ENCODE data around the gene BMP8A. TPM values are rescaled to one million over a fixed set of nuclear protein-coding genes. Genes with fewer than 3 reads are reported as not detected.
"Not testable (repeated sequence)": the region's sequence is repeated elsewhere in the genome, so short reads cannot be mapped to it uniquely, and the experiment has no call there.

BMP8A gene, protein sequence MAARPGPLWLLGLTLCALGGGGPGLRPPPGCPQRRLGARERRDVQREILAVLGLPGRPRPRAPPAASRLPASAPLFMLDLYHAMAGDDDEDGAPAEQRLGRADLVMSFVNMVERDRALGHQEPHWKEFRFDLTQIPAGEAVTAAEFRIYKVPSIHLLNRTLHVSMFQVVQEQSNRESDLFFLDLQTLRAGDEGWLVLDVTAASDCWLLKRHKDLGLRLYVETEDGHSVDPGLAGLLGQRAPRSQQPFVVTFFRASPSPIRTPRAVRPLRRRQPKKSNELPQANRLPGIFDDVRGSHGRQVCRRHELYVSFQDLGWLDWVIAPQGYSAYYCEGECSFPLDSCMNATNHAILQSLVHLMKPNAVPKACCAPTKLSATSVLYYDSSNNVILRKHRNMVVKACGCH
- 0.94 TPM for polyA plus RNA-seq (ENCODE audit: insufficient read length)

DNA sequence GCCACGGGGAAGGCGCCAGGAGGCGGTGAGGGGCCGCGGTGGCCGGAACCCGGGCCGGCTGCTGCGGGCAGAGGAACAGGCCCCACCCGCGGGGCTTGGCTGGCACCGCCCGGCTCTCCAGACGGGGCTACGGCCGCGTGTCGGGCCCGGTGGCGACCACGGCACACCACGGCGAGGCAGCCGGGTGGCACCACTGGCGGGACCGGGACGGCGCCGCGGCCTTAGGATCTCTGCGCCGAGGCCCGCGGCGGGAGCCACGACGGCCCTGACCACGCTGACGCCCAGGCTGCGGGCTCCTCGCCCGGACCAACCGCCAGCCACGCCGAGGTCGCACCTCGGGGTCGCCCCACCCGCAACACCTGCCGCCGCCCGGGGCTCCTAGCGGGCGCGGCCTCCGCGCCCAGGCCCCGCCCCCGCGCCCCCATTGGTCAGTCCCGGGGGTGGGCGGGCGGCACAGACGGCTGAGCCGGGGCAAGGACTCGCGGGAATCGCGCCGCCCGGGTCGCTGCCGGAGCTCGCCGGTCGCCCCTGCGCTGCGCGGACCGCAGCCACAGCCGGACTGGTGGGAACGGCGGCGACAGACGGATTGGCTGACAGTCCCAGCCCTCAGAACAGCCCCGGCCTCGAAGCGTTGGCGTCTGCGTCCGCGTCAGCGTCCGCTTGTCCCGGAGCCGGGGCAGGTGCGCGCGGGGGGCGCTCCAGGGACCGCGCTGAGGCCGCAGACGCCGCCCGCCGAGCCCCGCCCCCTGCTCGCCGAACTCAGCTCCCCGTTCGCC is at the start of gene BMP8A:
Gene BMP8A (plus strand): TSS at position 491 of the 776 bp plus-strand sequence. CDS start 356 bp downstream, outside the sequence.
- no peak for DNase-seq (ENCODE audit: low read depth)

DNA sequence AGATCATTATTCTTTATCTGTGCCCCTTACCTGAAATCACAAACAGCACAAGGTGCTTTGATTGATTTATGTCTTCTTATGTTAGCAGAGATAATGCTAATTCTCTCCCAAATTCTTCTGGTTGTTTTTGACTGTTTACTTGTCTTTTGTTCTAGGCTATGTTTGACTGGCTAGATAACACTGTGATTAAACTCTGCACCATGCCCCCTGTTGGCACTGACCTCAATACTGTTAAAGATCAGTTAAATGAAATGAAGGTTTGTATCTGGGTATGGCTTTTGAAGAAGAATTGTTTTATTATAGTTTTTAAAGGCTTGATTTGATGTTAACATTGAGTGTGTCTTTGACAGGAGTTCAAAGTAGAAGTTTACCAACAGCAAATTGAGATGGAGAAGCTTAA is 49.6 kb upstream of the BMP8A start:
- DNase-seq (ENCODE audit: low read depth) = no peak

DNA sequence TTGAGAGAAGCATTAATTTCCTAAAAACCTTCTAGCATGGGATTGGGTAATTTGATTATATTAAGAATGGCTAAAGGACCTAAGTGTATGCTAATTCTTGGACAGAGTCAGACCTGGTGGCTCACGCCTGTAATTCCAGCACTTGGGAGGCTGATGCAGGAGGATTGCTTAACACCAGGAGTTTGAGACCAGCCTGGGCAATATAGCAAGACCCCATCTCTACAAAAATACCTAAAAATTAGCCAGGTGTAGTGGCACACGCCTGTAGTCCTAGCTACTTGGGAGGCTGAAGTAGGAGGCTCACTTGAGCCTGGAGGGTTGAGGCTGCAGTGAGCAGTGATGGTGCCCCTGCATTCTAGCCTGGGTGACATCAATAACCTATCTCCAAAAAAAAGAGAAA is 45.9 kb upstream of the BMP8A start:
- no peak for DNase-seq (ENCODE audit: low read depth)

DNA sequence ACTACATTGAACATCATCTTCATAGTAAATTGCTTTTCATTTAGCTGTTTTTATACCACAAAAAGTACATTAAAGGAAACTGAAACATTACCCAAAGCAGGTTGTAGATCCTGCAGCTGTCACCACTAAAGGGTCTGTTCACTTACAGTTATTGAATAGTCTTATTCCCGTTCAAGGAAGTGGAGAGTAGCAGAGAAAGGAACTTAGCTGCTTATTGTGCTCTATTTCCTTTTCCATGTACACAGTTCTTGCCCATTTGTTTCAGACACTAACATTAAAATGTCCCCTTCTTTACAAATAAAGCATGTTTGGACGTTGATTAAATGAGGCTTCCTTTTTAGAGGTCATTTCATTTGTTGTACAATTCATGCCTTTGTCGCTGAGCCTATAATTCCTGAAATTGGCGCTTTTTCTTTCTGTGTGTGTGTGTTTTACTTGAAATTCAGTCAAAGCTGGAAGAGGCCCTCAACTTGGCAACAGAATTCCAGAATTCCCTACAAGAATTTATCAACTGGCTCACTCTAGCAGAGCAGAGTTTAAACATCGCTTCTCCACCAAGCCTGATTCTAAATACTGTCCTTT is 44.4 kb upstream of the BMP8A start:
- DNase-seq (ENCODE audit: low read depth) = no peak

DNA sequence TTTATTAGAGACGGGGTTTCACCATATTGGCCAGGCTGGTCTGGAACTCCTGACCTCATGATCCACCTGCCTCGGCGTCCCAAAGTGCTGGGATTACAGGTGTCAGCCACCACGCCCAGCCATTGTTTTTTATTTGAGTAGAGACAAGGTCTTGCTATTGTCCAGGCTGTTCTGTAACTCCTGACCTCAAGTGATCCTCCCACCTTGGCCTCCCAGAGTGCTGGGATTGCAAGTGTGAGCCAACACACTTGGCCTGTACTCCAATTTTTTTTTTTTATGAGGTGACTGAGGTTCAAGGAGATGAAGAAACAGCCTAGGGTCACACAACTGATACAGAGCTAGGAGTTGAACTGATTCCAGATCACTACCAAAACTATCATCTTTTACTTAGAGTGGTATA is 41.4 kb upstream of the BMP8A start:
- not testable (repeated sequence) for DNase-seq (ENCODE audit: low read depth)

DNA sequence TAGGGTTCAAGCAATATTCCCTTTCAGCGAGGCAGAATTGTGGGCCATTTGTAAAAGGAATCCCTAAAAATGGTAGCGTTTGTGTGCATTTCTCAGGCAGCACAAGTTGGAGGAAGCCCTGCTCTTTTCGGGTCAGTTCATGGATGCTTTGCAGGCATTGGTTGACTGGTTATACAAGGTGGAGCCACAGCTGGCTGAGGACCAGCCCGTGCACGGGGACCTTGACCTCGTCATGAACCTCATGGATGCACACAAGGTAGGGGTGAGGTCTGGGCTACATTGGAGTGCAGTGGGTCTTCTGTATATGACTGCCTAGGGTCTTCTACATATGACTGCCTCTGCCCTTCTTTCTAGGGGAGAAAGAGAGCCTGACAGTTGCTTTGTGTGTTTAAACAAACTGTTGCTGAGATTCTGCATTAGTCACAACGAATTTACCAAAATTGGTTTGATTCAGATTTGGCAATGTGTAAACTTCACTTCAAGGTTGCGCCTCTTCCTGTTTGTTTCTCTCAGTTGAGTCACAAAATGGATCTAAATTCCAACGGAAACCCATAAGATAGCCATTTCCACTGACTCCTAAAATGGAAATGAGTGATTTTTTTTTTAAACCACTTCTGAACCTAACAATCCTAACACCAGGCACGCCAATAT is 40.4 kb upstream of the BMP8A start:
- no peak for DNase-seq (ENCODE audit: low read depth)

DNA sequence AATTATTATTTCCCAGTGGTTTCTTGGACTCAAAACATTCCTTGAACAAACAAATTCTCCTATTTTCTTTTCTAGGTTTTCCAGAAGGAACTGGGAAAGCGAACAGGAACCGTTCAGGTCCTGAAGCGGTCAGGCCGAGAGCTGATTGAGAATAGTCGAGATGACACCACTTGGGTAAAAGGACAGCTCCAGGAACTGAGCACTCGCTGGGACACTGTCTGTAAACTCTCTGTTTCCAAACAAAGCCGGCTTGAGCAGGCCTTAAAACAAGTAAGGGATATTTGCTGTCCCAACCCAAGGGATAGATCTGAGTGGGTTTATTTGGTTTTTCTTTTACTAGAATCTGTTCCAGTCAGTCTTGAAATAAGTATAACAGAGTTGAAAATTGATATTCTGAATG is 39.4 kb upstream of the BMP8A start:
- no peak for DNase-seq (ENCODE audit: low read depth)

DNA sequence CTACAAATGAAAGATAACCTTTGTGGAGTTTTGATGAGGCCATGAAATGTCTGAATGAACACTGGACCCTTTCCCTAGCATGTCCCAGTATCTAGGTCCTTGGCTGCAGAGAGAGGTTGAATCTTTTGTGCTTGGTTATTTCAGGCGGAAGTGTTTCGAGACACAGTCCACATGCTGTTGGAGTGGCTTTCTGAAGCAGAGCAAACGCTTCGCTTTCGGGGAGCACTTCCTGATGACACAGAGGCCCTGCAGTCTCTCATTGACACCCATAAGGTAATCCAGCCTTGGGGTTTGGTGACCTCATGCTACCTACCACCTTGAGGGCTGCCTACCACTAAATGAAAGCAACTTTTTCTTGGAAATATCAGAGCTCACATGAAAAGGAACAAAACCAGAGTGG is 38.9 kb upstream of the BMP8A start:
- DNase-seq (ENCODE audit: low read depth) = no peak

DNA sequence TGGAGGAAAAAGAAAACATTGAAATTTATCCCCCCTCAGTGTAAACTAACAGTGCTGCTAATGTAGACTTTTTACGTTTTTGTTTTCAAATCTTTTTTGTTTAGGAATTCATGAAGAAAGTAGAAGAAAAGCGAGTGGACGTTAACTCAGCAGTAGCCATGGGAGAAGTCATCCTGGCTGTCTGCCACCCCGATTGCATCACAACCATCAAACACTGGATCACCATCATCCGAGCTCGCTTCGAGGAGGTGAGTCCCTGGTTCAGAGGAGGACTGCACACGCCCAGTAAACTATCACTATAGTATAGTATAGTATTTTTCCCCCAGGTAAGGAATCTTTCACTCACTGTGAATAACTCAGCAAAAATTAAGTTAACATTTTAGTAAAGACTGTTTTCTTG is 37.8 kb upstream of the BMP8A start:
- no peak for DNase-seq (ENCODE audit: low read depth)

DNA sequence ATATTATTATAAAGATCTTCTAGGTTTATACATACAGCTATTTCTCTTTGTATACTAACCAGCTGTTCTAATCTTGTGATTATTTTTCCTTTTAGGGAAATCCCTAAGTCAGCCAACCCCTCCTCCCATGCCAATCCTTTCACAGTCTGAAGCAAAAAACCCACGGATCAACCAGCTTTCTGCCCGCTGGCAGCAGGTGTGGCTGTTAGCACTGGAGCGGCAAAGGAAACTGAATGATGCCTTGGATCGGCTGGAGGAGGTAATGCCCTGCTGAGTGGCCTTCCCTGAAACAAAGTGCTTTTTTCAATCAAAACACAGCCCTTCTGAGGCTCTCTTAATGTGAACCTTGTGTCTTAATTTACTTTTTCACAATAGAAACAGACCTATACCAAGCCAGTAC is 32.4 kb upstream of the BMP8A start:
- DNase-seq (ENCODE audit: low read depth) = no peak

DNA sequence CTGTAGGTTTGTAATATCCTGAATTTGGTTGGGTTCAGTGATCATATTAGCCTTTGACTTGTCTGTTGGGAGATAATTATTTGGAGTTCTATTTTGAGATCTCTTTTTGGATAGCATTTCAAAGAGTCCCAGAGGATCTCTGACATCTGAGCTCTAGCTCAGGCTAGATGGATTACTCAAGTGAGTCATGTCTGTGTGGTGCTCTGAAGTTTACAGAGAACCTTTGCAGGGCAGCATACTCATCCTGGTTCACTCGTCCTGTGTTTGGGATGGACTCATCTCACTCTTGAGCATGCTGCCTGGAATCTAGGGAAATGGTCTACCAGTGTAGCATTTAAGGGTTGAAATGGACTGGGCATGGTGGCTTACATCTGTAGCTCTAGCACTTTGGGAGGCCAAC is 29.4 kb upstream of the BMP8A start:
- DNase-seq (ENCODE audit: low read depth) = no peak

DNA sequence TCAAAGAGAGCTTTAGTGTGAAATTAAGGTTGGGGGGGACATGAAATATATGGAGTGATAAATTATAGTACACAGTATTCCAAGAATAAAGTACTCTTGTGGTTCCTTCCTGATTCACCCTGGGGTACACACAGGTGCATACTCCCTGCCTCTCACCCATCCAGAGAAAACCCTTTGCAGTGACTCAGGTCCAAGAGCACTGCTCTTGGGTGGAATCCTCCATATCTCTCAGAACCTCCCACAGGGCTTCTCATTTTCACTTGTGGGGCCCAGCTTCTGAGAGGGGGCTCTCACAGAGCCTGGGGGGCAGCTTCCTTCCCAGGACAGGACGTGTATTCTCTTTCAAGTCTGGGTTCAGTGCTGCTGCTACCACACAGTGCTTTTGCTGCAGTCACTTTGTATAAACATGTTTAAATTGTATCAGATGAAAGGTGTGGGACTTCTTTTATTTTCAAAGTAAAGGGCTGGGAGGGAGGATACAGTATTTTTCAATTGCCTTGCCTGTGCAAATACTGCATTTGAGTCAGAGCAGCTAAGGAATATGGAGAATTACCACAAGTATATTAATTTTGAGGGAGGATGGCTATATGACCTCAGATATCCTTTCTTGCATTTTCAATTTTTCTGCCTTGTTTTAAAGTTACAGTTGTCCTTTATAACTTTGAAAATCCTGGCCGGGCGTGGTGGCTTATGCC is 24.9 kb upstream of the BMP8A start:
- DNase-seq (ENCODE audit: low read depth) = no peak

DNA sequence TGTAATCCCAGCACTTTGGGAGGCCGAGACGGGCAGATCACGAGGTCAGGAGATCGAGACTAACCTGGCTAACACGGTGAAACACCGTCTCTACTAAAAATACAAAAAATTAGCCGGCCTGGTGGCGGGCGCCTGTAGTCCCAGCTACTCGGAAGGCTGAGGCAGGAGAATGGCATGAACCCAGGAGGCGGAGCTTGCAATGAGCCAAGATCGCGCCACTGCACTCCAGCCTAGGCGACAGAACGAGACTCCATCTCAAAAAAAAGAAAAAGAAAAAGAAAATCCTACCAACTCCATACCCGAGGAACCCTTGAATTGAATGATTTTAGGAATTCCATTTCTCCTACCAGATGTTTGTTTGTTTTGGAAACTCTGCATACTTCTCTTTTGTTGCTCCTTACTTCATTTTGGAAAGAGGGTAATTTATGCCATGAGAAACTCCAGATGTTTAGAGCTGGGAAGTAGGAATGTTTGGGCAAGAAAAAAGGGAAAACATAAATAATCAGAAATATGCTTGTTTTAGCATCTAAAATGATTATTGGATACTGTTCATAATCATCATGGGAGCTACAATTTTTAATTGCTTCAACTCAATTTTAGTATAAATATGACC is 24.2 kb upstream of the BMP8A start:
- DNase-seq (ENCODE audit: low read depth) = not testable (repeated sequence)

DNA sequence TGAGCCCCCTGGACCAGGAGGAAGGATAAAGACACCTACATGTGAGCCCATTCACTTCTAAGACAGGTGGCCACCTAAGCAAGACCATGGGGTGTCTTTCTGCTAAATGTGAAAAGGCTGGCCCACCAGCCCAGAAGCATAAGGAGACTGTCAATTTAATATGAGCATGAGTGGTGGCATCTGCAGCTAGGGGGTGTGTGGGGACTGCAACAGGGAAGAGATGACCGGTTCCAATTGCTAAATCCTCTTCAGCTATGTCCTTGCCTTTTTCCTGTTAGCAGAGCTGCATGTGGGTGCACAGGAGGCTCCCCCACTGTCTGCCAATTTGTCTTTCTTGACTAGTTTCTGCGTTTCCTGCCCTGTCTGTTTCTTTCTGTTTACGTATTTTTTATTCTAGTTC is 22.3 kb upstream of the BMP8A start:
- no peak for DNase-seq (ENCODE audit: low read depth)

DNA sequence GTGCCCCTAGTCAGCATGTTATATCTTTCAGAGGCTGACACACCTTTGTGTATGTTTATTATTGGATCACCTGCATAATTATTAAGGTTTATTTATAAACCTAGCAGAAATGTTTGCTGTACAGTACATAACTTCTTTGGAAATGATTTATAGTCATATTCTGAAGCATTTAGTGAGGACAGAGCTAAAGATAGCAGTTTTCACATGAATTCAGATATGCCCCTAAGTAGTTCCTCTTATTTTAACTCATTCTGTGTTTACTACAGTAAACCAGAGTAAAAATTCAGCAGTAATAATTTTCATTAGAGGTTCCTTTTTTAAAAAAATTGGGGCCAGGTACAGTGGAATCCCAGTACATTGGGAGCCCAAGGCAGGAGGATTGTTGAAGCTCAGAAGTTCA is 21.4 kb upstream of the BMP8A start:
- no peak for DNase-seq (ENCODE audit: low read depth)

DNA sequence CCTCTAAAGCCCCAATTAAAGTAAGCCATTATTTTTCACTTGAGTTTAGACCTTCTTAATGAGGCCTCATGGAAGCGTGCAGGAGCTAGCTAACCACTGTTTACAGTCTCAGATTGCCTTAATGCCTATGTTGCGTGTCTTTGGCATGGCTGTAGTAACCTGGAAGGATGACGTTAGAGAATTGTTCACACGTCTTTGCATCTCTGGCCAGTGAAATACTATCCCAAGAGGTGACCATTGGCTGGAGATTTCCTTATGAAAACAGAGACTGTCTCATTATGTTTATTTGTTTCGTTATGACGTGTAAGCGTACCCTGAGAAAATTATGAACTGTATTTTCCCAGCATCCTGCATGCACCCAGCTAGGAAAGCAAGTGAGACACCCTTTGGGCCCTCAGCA is 18.6 kb upstream of the BMP8A start:
- no peak for DNase-seq (ENCODE audit: low read depth)

DNA sequence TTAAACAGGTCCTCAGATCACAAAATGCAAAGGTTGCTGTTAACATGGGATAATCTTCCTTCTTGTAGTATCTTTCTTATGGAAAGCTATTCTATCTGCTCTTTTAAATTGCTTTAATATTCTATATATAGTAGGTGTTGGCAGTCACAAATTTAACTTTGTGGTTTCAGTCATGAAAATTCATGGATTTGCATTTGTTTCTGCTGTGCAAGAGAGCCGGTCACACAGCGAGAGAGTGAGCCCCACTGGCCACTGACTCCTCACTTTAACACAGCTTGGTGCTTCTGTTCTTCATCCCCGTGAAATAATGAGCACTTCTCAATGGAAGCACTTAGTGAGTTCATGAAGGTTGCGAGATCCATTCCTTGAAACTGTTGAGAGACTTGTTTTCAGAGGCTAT is 18.1 kb upstream of the BMP8A start:
- DNase-seq (ENCODE audit: low read depth) = no peak

DNA sequence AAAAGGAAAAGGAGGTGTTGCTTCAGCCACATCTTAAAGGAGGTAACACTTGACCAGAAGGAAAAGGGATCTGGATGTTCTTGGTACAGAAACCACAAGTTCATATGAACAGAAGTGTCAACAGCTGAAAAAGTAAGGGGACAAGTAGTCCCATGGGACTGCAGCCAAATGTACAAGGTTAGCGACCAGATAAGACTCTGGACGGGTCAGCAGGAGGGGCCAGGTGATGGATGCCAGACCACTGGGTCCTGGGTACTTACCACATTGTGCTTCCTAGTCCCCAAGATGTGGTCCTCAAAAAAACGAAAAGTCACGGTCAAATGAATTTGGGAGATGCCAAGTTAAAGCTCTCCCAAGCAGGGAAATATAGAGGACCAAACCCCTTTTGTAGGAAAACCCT is 16.6 kb upstream of the BMP8A start:
- DNase-seq (ENCODE audit: low read depth) = no peak

DNA sequence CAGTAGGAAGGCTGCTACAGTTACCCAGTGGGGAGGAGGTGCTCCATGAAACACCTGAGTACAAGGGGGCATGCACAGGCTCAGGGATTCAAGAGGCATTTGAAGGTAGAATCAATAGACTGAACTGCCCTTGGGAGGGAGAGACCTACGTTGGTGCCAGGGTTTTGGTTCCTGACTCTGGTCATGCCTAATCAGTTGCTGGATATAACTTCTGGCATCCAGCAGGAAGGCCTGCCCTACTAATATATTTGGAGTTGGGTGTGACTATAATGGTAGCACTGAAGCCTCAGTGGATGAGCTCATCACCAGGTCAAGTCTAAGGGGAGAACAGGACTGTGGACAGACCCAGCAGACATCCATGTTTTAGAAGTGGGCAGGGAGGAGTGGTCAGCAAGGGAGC is 15.9 kb upstream of the BMP8A start:
- DNase-seq (ENCODE audit: low read depth) = not testable (repeated sequence)

DNA sequence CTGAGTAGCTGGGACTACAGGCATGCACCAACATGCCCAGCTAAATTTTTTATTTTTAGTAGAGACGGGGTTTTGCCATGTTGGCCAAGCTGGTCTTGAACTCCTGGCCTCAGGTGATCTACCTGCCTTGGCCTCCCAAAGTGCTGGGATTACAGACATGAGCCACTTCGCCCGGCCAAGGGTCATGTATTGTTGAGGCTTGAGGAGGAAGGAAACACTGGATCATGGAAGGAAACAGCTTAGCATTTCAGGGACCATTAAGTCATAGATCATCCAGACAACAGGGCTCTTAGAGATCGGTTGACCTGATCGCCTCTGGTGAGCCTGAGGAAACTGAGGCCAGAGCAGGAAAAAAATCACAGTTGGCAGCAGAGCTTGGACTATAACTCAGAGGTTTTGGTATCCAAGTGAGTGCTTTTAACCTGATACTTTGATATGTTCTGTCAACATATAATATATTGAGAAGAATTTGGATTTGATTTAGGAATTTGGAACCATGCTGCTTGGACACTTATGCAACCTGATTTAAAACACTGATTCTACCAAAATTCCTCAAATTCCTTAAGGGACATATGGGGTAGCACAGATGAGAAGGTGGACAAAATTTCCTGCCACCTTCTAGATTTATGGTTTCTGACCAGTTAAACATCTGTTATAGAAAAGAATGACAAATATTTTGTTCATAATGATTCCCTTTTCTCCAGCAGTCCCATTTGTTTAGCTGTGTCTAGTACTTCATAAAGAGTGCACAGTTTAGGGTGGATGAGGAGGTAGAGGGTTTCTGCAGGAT is 13.1 kb upstream of the BMP8A start:
- no peak for DNase-seq (ENCODE audit: low read depth)
